ENCODE measurements around the gene ARFGAP2.

- TF ChIP-seq ESRRA (IDR thresholded peaks at IDR 0.05; ENCODE audit: borderline replicate concordance, low read depth) (no peak), FOXA1 (IDR thresholded peaks at IDR 0.05; ENCODE audit: borderline replicate concordance) (no peak), FOXK1 (CRISPR knock-in tag; IDR thresholded peaks at IDR 0.05; ENCODE audit: borderline replicate concordance) (no peak), ZBTB8A (IDR thresholded peaks at IDR 0.05; ENCODE audit: partially characterized antibody) (no peak), SLC30A9 (CRISPR knock-in tag; IDR thresholded peaks at IDR 0.05) (no peak), HOMEZ (CRISPR knock-in tag; IDR thresholded peaks at IDR 0.05) (no peak)
- TF ChIP-seq, protein P1, sequence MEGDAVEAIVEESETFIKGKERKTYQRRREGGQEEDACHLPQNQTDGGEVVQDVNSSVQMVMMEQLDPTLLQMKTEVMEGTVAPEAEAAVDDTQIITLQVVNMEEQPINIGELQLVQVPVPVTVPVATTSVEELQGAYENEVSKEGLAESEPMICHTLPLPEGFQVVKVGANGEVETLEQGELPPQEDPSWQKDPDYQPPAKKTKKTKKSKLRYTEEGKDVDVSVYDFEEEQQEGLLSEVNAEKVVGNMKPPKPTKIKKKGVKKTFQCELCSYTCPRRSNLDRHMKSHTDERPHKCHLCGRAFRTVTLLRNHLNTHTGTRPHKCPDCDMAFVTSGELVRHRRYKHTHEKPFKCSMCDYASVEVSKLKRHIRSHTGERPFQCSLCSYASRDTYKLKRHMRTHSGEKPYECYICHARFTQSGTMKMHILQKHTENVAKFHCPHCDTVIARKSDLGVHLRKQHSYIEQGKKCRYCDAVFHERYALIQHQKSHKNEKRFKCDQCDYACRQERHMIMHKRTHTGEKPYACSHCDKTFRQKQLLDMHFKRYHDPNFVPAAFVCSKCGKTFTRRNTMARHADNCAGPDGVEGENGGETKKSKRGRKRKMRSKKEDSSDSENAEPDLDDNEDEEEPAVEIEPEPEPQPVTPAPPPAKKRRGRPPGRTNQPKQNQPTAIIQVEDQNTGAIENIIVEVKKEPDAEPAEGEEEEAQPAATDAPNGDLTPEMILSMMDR (IDR thresholded peaks at IDR 0.05 in 2 of 3, conservative IDR thresholded peaks at IDR 0.05 in 1 of 3; ENCODE audit: insufficient read depth in 2 of 3, low read depth in 1 of 3, low read length in 3 of 3), result no peak
- TF ChIP-seq, protein P2, sequence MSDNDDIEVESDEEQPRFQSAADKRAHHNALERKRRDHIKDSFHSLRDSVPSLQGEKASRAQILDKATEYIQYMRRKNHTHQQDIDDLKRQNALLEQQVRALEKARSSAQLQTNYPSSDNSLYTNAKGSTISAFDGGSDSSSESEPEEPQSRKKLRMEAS (CRISPR knock-in tag; IDR thresholded peaks at IDR 0.05), result no peak
Observed at GRCh38 chr11:47187723-47188122, 11.0 kb upstream of the ARFGAP2 start.
